Loucy (cell line): Measurements from ENCODE around the gene SLC31A1.

Source experiments
- H2AFZ ChIP-seq: fragments of 200-600 bp; sonication (generic); 2 replicates; pipeline ENCODE4 v1.6.0; 2016; ENCODE audit warnings: antibody characterized with exemption, mild to moderate bottlenecking, low read length, moderate library complexity
- H3F3A ChIP-seq: fragments of 200-600 bp; 2 replicates; pipeline ENCODE4 v1.6.0; 2016; ENCODE audit warnings: antibody characterized with exemption, low read depth, mild to moderate bottlenecking
- H3K27me3 ChIP-seq: fragments of 200-600 bp; sonication (generic); 2 replicates; pipeline ENCODE4 v1.6.1; 2014; ENCODE audit warnings: low read length, mild to moderate bottlenecking; ENCODE audit not compliant: insufficient read depth, poor library complexity, severe bottlenecking
- H3K36me3 ChIP-seq: fragments of 200-600 bp; sonication (generic); 2 replicates; pipeline ENCODE4 v1.6.1; 2016; ENCODE audit warnings: low read length; ENCODE audit not compliant: insufficient read depth
- H3K4me1 ChIP-seq: fragments of 200-600 bp; sonication (generic); 2 replicates; pipeline ENCODE4 v1.5.1; 2014; ENCODE audit warnings: low read length, mild to moderate bottlenecking; ENCODE audit not compliant: insufficient read depth, poor library complexity, severe bottlenecking
- H3K4me2 ChIP-seq: fragments of 200-600 bp; sonication (generic); 2 replicates; pipeline ENCODE4 v1.6.0; 2014; ENCODE audit warnings: antibody characterized with exemption, low read length, low read depth, mild to moderate bottlenecking; ENCODE audit not compliant: poor library complexity, severe bottlenecking
- H3K4me3 ChIP-seq: fragments of 200-600 bp; sonication (generic); 2 replicates; pipeline ENCODE4 v1.5.1; 2014; ENCODE audit warnings: low read length, mild to moderate bottlenecking, mixed read lengths; ENCODE audit not compliant: poor library complexity, severe bottlenecking
- H3K79me2 ChIP-seq: fragments of 200-600 bp; sonication (generic); 2 replicates; pipeline ENCODE4 v1.6.1; 2014; ENCODE audit warnings: low read length; ENCODE audit not compliant: insufficient read depth
- H3K9ac ChIP-seq: fragments of 200-600 bp; sonication (generic); 2 replicates; pipeline ENCODE4 v1.6.0; 2014; ENCODE audit warnings: mild to moderate bottlenecking, low read depth, low read length, moderate library complexity; ENCODE audit not compliant: poor library complexity, severe bottlenecking
- H3K9me2 ChIP-seq: fragments of 200-600 bp; sonication (generic); replicated peaks from 2 replicates; pipeline ENCODE4 v1.6.1; 2016; ENCODE audit warnings: low read depth, low read length, mixed read lengths
- H3K9me3 ChIP-seq: fragments of 200-600 bp; sonication (generic); 2 replicates; pipeline ENCODE4 v1.6.1; 2014; ENCODE audit warnings: mild to moderate bottlenecking, antibody characterized with exemption, low read length, low read depth; ENCODE audit not compliant: insufficient read depth
- H4K20me1 ChIP-seq: fragments of 200-600 bp; sonication (generic); 2 replicates; pipeline ENCODE4 v1.6.0; 2014; ENCODE audit warnings: antibody characterized with exemption, low read length, mild to moderate bottlenecking; ENCODE audit not compliant: insufficient read depth, poor library complexity, severe bottlenecking
- CTCF ChIP-seq: fragments of 200-600 bp; sonication (generic); conservative IDR thresholded peaks from 2 replicates; pipeline ENCODE4 v1.5.1; 2014; ENCODE audit warnings: mild to moderate bottlenecking, antibody characterized with exemption, low read length
- EZH2phosphoT487 ChIP-seq: fragments of 200-600 bp; IDR thresholded peaks from 2 replicates; pipeline ENCODE4 v1.6.1; 2018; ENCODE audit warnings: antibody characterized with exemption, mild to moderate bottlenecking, moderate library complexity, borderline replicate concordance

Gene SLC31A1

GRCh38 chr9:113181165-113181564 is 40.2 kb upstream of the SLC31A1 start:
- Histone ChIP-seq H3K36me3 (peaks cover 96% of the 10 kb centered on the region), H3K4me2 (no peak overlapping the region), H3F3A (no peaks in the 10 kb centered on the region), H3K9ac (no peak overlapping the region), H3K9me2 (no peaks in the 10 kb centered on the region), H3K9me3 (no peaks in the 10 kb centered on the region), H3K79me2 (no peaks in the 10 kb centered on the region), H3K4me1 (no peaks in the 10 kb centered on the region), H3K27me3 (no peaks in the 10 kb centered on the region), H4K20me1 (no peaks in the 10 kb centered on the region), H3K4me3 (no peak overlapping the region), H2AFZ (no peak overlapping the region)
- TF ChIP-seq EZH2phosphoT487: no peak
- no peak for TF ChIP-seq CTCF

GRCh38 chr9:113183956-113184488 is 37.3 kb upstream of the SLC31A1 start:
- Histone ChIP-seq H3K4me1 (no peaks in the 10 kb centered on the region), H3K9me2 (no peaks in the 10 kb centered on the region), H4K20me1 (no peaks in the 10 kb centered on the region), H3K36me3 (peaks cover 96% of the 10 kb centered on the region; the same call in 1 of the 2 replicates), H3K27me3 (no peaks in the 10 kb centered on the region), H3F3A (no peaks in the 10 kb centered on the region), H3K9me3 (no peaks in the 10 kb centered on the region), H3K4me2 (no peak overlapping the region), H3K79me2 (no peaks in the 10 kb centered on the region), H3K4me3 (no peak overlapping the region), H2AFZ (no peak overlapping the region), H3K9ac (no peak overlapping the region)
- no peak for TF ChIP-seq EZH2phosphoT487
- no peak for TF ChIP-seq CTCF

GRCh38 chr9:113184539-113184938 is 36.8 kb upstream of the SLC31A1 start:
- Histone ChIP-seq H2AFZ (no peak overlapping the region), H3K9me3 (no peaks in the 10 kb centered on the region), H4K20me1 (no peaks in the 10 kb centered on the region), H3K4me2 (no peak overlapping the region), H3K36me3 (peaks cover 95% of the 10 kb centered on the region; the same call in 1 of the 2 replicates), H3K9me2 (no peaks in the 10 kb centered on the region), H3K4me3 (no peak overlapping the region), H3K4me1 (no peaks in the 10 kb centered on the region), H3F3A (no peaks in the 10 kb centered on the region), H3K27me3 (no peaks in the 10 kb centered on the region), H3K9ac (no peak overlapping the region), H3K79me2 (no peaks in the 10 kb centered on the region)
- TF ChIP-seq EZH2phosphoT487: no peak
- no peak for TF ChIP-seq CTCF
